ENCODE measurements around the gene POU6F1. TPM values are rescaled to one million over a fixed set of nuclear protein-coding genes. Genes with fewer than 3 reads are reported as not detected.

Gene POU6F1, protein sequence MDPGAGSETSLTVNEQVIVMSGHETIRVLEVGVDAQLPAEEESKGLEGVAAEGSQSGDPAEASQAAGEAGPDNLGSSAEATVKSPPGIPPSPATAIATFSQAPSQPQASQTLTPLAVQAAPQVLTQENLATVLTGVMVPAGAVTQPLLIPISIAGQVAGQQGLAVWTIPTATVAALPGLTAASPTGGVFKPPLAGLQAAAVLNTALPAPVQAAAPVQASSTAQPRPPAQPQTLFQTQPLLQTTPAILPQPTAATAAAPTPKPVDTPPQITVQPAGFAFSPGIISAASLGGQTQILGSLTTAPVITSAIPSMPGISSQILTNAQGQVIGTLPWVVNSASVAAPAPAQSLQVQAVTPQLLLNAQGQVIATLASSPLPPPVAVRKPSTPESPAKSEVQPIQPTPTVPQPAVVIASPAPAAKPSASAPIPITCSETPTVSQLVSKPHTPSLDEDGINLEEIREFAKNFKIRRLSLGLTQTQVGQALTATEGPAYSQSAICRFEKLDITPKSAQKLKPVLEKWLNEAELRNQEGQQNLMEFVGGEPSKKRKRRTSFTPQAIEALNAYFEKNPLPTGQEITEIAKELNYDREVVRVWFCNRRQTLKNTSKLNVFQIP
- total RNA-seq (2022; extraction: Qiagen RNA extraction; ENCODE audit: low read depth), result 1.1 to 2.5 TPM (median 1.1 TPM) in 5 replicates

DNA sequence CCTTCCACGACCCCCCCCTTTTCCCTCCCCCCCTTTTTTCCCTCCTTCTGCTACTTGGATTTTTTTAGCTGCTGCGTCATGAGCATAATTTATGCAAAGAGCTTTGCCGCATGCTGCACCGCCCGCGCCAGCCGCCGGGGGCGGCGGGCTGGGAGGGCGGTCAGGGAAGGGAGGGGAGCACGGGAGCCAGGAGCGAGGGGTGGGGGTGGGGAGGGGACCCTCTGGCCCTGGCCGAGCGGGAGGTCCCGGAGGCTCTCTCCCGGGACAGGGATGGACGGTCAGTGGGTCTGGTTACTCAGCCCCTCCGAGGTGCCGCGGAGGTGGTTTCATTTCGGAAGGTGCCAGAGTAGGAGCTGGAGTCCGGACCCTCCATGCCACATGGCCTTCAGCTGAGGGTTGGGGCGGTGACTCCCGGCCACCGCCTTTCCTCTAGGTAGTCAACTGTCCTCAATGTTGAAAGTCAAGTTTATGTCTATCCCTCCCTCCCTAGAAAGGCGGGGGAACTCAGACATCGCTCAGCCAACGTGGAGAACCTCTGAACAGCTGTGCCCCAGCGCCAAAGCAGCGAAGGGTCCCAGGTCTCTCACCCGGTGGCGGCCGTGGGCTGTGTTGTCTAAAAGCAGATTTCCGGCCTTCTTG, at the start of gene POU6F1:
TSS of gene POU6F1 (minus strand) at position 95 of the 639 bp plus-strand sequence. CDS start 11,226 bp downstream, outside the sequence.

DNA sequence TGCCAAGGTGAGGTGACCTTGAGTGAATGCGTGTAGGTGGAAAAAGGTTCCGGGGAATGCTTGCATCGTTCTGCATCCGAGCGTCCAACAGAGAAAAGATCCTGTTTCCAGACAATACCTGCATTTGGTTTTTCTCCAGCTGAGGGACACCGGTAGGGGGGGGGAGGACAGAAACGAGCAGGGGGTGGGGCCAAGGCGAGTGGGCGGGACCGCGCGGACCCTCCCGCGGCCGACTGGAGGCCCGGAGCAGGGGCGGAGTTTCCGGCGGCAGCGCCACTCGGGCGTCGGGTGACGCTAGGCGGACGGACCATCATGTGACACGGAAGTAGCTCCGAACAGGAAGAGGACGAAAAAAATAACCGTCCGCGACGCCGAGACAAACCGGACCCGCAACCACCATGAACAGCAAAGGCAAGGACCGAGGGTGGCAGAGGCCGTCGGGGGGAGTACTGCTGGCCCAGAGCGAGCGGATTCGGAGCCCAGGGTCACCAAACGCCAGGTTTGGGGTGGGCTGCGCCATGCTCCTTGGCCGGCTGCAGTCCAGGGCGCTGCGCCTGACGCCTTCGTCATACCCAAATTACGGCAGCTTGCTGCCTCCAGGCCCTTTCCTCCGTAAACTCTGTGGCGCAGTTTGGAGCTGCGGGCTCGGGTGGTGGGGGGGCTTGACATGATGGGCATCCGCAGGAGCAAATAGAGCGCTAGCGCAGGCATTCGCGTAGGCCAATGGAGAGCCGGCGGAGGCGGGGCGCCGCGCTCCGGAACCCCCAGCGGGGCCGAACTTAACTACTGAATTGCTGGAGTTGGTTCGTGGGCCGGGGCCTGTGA, 20.9 kb upstream of the POU6F1 start, which contains the start of gene DAZAP2:
TSS of gene DAZAP2 (plus strand) at position 317 of the 825 bp plus-strand sequence. CDS start at position 399, 82 bp downstream.

DNA sequence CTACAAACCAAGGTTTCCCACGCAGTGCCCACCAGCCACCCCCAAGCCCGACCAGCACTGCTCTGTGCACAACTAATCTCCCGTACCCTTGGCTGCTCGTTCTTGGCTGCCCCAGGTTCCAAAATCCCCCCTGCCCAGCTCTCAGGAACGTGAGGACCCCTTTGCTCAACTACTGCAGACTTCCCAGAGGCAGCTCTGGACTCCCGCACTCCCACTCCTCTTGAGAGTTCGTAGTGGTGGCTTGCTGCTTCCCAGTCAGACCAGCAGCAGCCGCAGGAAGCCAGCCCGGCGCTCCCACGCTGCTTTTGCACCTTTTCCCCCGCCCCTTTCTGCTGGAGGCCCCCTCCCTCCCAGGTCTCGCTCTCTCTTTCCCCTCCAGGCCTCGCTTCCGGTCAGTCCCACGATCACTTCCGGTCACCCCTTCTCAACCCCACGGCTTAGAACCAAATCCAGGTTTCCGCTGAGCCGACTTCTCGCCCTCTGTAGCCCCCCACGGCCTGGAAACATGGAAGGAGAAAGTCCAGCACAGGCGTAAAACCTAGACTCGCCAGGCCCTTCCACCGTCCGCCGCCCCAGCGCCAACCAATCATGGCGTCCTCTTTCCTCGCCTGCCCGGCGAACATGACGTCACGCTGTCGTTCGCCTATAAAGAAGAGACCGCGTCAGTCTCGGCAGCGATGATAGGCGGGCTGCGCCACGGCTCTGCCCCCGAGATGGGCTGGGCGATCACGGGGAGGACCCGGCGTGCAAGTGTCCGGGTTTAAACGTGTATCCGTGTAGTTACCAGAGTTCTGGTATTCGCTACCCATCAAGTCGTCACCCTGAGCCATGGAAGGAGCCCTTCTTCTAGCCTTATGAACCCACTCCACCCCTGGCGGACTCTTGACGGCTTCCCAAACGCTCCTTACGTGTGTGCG, 45.1 kb downstream of the POU6F1 start, which contains the start of gene TFCP2:
TSS of gene TFCP2 (minus strand) at position 621 of the 917 bp plus-strand sequence. CDS start 713 bp downstream, outside the sequence.

Other genes starting within 250 kb of the POU6F1 start
- gene SLC11A2, start 191.7 kb downstream of the POU6F1 start, total RNA-seq (2022; extraction: Qiagen RNA extraction; ENCODE audit: low read depth), result 17.0 to 24.0 TPM (median 22.8 TPM) in 5 replicates
- gene LETMD1, start 169.7 kb downstream of the POU6F1 start, total RNA-seq (2022; extraction: Qiagen RNA extraction; ENCODE audit: low read depth), result 19.8 to 27.4 TPM (median 25.4 TPM) in 5 replicates
- gene CSRNP2, start 134.5 kb downstream of the POU6F1 start, total RNA-seq (2022; extraction: Qiagen RNA extraction; ENCODE audit: low read depth), result 8.7 to 14.0 TPM (median 13.4 TPM) in 5 replicates
- gene TFCP2, start 44.9 kb downstream of the POU6F1 start, total RNA-seq (2022; extraction: Qiagen RNA extraction; ENCODE audit: low read depth), result 19.5 to 21.8 TPM (median 20.0 TPM) in 5 replicates
- 321 to 367 TPM (median 346 TPM) in 5 replicates for gene DAZAP2, start 20.8 kb upstream of the POU6F1 start, total RNA-seq (2022; extraction: Qiagen RNA extraction; ENCODE audit: low read depth)
- gene SMAGP, start 52.4 kb upstream of the POU6F1 start, total RNA-seq (2022; extraction: Qiagen RNA extraction; ENCODE audit: low read depth), result 22.2 to 27.7 TPM (median 24.5 TPM) in 5 replicates
- 0.12 to 0.21 TPM (median 0.15 TPM) in 4 of 5 replicates, not detected in the other for gene BIN2, start 106.1 kb upstream of the POU6F1 start, total RNA-seq (2022; extraction: Qiagen RNA extraction; ENCODE audit: low read depth)
- not detected in 5 replicates for gene CELA1, start 128.6 kb upstream of the POU6F1 start, total RNA-seq (2022; extraction: Qiagen RNA extraction; ENCODE audit: low read depth)
- 2.6 to 4.3 TPM (median 4.0 TPM) in 5 replicates for gene GALNT6, start 173.3 kb upstream of the POU6F1 start, total RNA-seq (2022; extraction: Qiagen RNA extraction; ENCODE audit: low read depth)
- 1.0 to 1.6 TPM (median 1.3 TPM) in 5 replicates for gene SLC4A8, start 206.8 kb upstream of the POU6F1 start, total RNA-seq (2022; extraction: Qiagen RNA extraction; ENCODE audit: low read depth)

Data from A549 treated with RU486 at 1 μM for 4 hours (cell line).